Measurements from ENCODE around the gene BPIFA3. TPM values are rescaled to one million over a fixed set of nuclear protein-coding genes. Genes with fewer than 3 reads are reported as not detected.
A peak's percentile ranks its signal among the peaks of the same experiment; 100 is the strongest.

BPIFA3 gene
- total and polyA plus RNA-seq, 2 of the 13 experiments (the other 11 are each of a cell fraction or from before 2014, with no cell fraction given), result not detected

DNA sequence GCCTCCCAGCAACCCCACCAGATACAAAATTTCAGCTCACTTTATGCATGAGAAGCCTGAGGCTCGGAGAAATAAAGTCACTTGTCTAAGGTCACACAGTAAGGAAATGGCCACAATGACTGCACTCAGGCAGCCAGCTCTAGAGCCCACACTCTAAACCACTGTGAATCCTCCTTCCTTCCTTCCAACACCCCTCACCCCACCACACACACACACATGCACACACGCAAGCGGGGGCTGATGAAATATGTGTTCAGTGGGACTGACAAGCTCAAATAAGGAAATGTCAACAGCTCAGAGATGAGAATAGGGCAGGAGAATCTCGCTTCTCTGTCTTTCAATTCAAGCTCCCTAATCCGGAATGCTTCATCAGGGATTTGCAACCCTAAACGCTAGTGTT lies 12.7 kb downstream of the BPIFA3 start (continued):
- TF ChIP-seq HBP1 (CRISPR knock-in tag; IDR thresholded peaks at IDR 0.05; ENCODE audit: low read depth) (no peak), FOXA1 (IDR thresholded peaks at IDR 0.05) (no peak), FOXA1 (CRISPR knock-in tag; IDR thresholded peaks at IDR 0.05) (0 out of 2 replicates have a peak, but pooled peaks have one; percentile 28), GPN1 (CRISPR knock-in tag; IDR thresholded peaks at IDR 0.05; ENCODE audit: borderline replicate concordance) (no peak), KMT2A (CRISPR knock-in tag; IDR thresholded peaks at IDR 0.05) (no peak)
- TF ChIP-seq, protein P1, sequence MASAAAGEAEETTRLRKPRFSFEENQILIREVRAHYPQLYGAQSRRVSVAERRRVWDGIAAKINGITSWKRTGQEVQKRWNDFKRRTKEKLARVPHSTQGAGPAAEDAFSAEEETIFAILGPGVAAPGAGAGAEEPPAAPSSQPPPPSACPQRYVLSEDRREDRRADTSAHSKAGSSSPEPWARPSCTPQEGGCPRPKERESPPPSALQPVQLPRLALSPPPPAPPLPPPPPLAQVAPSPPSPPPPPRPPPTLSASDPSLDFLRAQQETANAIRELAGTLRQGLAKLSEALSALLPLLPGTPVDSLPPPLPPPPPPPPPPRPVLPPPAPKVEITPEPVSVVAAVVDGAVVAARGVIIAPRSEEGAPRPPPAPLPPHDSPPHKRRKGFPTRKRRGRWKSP (CRISPR knock-in tag; IDR thresholded peaks at IDR 0.05), result no peak

- Histone ChIP-seq H2AFZ (ENCODE audit: low read length) (no peak overlapping the region), H4K20me1 (ENCODE audit: insufficient read depth, low read length) (no peaks in the 10 kb centered on the region), H3K79me2 (ENCODE audit: insufficient read depth, low read length) (no peaks in the 10 kb centered on the region), H3K9me3 (ENCODE audit: low read length) (no peaks in the 10 kb centered on the region), H3K4me1 (ENCODE audit: insufficient read depth, low read length) (no peaks in the 10 kb centered on the region; the same call in 1 of the 2 replicates), H3K4me2 (ENCODE audit: low read depth, low read length) (no peak overlapping the region), H3K27me3 (ENCODE audit: control insufficient read depth in 1 of 2, insufficient read depth in 2 of 2, low read length in 2 of 2) (peaks cover 5 to 22% of the 10 kb centered on the region in 2 experiments; a peak in 4 of 5 replicates), H3K27ac (ENCODE audit: extremely low read length, insufficient read depth, low read length) (no peak overlapping the region), H3K9ac (ENCODE audit: insufficient read depth, low read depth, low read length) (no peak overlapping the region), H3K36me3 (replicated peaks in 1 of 2; ENCODE audit: control insufficient read depth in 1 of 2, insufficient read depth in 2 of 2, low read length in 2 of 2) (no peaks in the 10 kb centered on the region), H3K4me3 (replicated peaks in 1 of 3; ENCODE audit: insufficient read depth in 1 of 3, low read depth in 2 of 3, low read length in 3 of 3) (no peak overlapping the region)
- ATAC-seq, result no peak
- BruUV-seq (replicated peaks), result no TSS peak
- POLR2A ChIA-PET, result no interaction called here
- WGBS (ENCODE audit: low lambda C conversion rate), result 8% methylated on average over 7 of the region's 7 CpGs
- no peak for FAIRE-seq
- TF ChIP-seq ZNF512 (CRISPR knock-in tag; IDR thresholded peaks at IDR 0.05) (peak; percentile 81; the same call in 1 of the 2 replicates), ATAD3A (CRISPR knock-in tag; IDR thresholded peaks at IDR 0.05) (no peak), RXRB (CRISPR knock-in tag; IDR thresholded peaks at IDR 0.05; ENCODE audit: borderline replicate concordance) (no peak), SMAD3 (CRISPR knock-in tag; IDR thresholded peaks at IDR 0.05) (no peak)
- in situ Hi-C loops (cut with HindIII; ENCODE audit: extremely low pct_ligation_motif_present, low pct_unique_long_range_greater_than_20kb) (no loop called here), intact Hi-C loops (cut with micrococcal nuclease; ENCODE audit: unreplicated experiment) (no loop called here)
- CTCF ChIA-PET (ENCODE audit: low intra/inter-chr PET ratio, low total read pairs), result no interaction called here
- no peak for DNase-seq (ENCODE audit: low spot score)
These were observed 14.1 kb downstream of the BPIFA3 start for GRCh38 chr20:33231237-33231636.

Measured in HepG2 (cell line).